A549 (cell line): ENCODE results near the gene SCGB1C1. TPM values are rescaled to one million over a fixed set of nuclear protein-coding genes. Genes with fewer than 3 reads are reported as not detected.

Source experiments
- ATAC-seq, 2 experiments: fragments of 200-7000 bp in 1 of 2; fragments of >200 bp in 1 of 2; cut with Nextera tagmentation in 1 of 2; cut with Tn5 transposase in 1 of 2; 3 replicates each; pipeline versions ENCODE4 v1.8.0 to v1.9.1; 2018 to 2020; ENCODE audit warnings: mild to moderate bottlenecking in 1 of 2, moderate library complexity in 1 of 2
- CTCF ChIA-PET: fragments of 300-600 bp; sonication (Branson Sonifier 250); formaldehyde crosslinking; extraction: SDS; loops from one replicate; lab custom pipeline; 2021; ENCODE audit warnings: antibody characterized with exemption, inconsistent platforms; lab: Yijun Ruan, JAX
- POLR2A ChIA-PET: fragments of 350-600 bp; formaldehyde crosslinking; extraction: SDS; loops from one replicate; lab custom pipeline; 2021; ENCODE audit warnings: antibody characterized with exemption, inconsistent platforms; lab: Yijun Ruan, JAX
- DNase-seq, 2 experiments: peaks; one replicate each; pipeline versions ENCODE4 v3.0.0 to v3.0.0-alpha.2; 2011 to 2016; ENCODE audit warnings: low read depth in 1 of 2, low spot score in 1 of 2
- FAIRE-seq: peaks from 2 replicates; lab custom pipeline; 2011; peaks lifted over from hg19 to GRCh38; lab: Jason Lieb, UNC
- H3K27ac ChIP-seq, 2 experiments: fragments of >200 bp; sonication (Bioruptor Twin); formaldehyde crosslinking; 3 replicates each; pipeline ENCODE4 v1.5.1; 2016 to 2017
- H3K4me1 ChIP-seq: fragments of >200 bp; sonication (Bioruptor Twin); formaldehyde crosslinking; 3 replicates; pipeline ENCODE4 v1.6.1; 2016
- H3K4me2 ChIP-seq: fragments of >200 bp; sonication (Bioruptor Twin); formaldehyde crosslinking; 3 replicates; pipeline ENCODE4 v1.6.1; 2016
- H3K4me3 ChIP-seq: fragments of >200 bp; sonication (Bioruptor Twin); formaldehyde crosslinking; 3 replicates; pipeline ENCODE4 v1.5.1; 2016
- H3K9me3 ChIP-seq: fragments of >200 bp; sonication (Bioruptor Twin); formaldehyde crosslinking; 3 replicates; pipeline ENCODE4 v1.6.1; 2016
- EHMT2 ChIP-seq: fragments of 200-600 bp; sonication (generic); IDR thresholded peaks from 2 replicates; pipeline ENCODE4 v1.6.1; 2016; ENCODE audit warnings: antibody characterized with exemption, low read depth, mild to moderate bottlenecking, moderate library complexity
- EP300 ChIP-seq, 2 experiments: fragments of >200 bp; sonication (Bioruptor Twin); formaldehyde crosslinking; IDR thresholded peaks; 2 replicates in 1 of 2; 3 replicates in 1 of 2; pipeline ENCODE4 v1.6.1; 2016 to 2017
- FOSB ChIP-seq: fragments of 250-450 bp; sonication (Bioruptor Pico); IDR thresholded peaks from 2 replicates; pipeline ENCODE4 v1.5.0; 2020; ENCODE audit warnings: mild to moderate bottlenecking, moderate library complexity
- FOXS1 ChIP-seq: fragments of 250-450 bp; sonication (Bioruptor Pico); IDR thresholded peaks from 2 replicates; pipeline ENCODE4 v1.5.0; 2020; ENCODE audit warnings: mild to moderate bottlenecking, moderate library complexity
- HOXB13 ChIP-seq: fragments of 250-450 bp; sonication (Bioruptor Pico); IDR thresholded peaks from 2 replicates; pipeline ENCODE4 v1.5.0; 2020; ENCODE audit warnings: low read depth, mild to moderate bottlenecking, moderate library complexity
- HOXB5 ChIP-seq: fragments of 250-450 bp; sonication (Bioruptor Pico); IDR thresholded peaks from 2 replicates; pipeline ENCODE4 v1.5.0; 2020; ENCODE audit warnings: mild to moderate bottlenecking, moderate library complexity
- KDM1A ChIP-seq: fragments of 200-600 bp; sonication (generic); IDR thresholded peaks from 2 replicates; pipeline ENCODE4 v1.6.1; 2016; ENCODE audit warnings: low read depth, mild to moderate bottlenecking
- NPAS2 ChIP-seq: fragments of 250-450 bp; sonication (Bioruptor Pico); IDR thresholded peaks from 2 replicates; pipeline ENCODE4 v1.8.0; 2022; ENCODE audit warnings: mild to moderate bottlenecking, moderate library complexity, borderline replicate concordance
- SREBF2 ChIP-seq: fragments of 450-650 bp; IDR thresholded peaks from 2 replicates; pipeline ENCODE4 v1.6.1; 2014; ENCODE audit warnings: mild to moderate bottlenecking, moderate library complexity
- ZC3H11A ChIP-seq: fragments of 450-650 bp; IDR thresholded peaks from 2 replicates; pipeline ENCODE4 v1.6.1; 2014; ENCODE audit warnings: antibody characterized with exemption, mild to moderate bottlenecking
- ZSCAN20 ChIP-seq: fragments of 250-450 bp; sonication (Bioruptor Pico); IDR thresholded peaks from 2 replicates; pipeline ENCODE4 v1.8.0; 2022; ENCODE audit warnings: mild to moderate bottlenecking, moderate library complexity
- WGBS: methylation state at CpG from one replicate; pipeline ENCODE4 v1.1.6; 2017; ENCODE audit errors: missing lambda C conversion rate; 5-methylcytosine and 5-hydroxymethylcytosine counted together
- polyA plus RNA-seq, 4 experiments: library from polyadenylated mRNA; depleted of rRNA in 3 of 4; stranded (reverse); fragments of >200 nt; fragmentation: RNase III in 1 of 4; extraction: RNeasy Plus Mini Kit Qiagen cat#74134 plus additional on column Dnase treatment in 1 of 4; gene quantifications; 2 replicates in 3 of 4; 3 replicates in 1 of 4; pipeline ENCODE4 v1.2.3, GENCODE V29; 2011 to 2017
- TF ChIP-seq, protein P1 (sequence below): fragments of 450-650 bp; IDR thresholded peaks from 2 replicates; pipeline ENCODE4 v1.6.1; 2014; ENCODE audit warnings: antibody characterized with exemption
- TF ChIP-seq, protein P2 (sequence below): IDR thresholded peaks from 2 replicates; pipeline ENCODE4 v1.6.1; 2012; ENCODE audit warnings: low read depth, borderline replicate concordance
- TF ChIP-seq, protein P3 (sequence below): fragments of >200 bp; sonication (Bioruptor Twin); formaldehyde crosslinking; IDR thresholded peaks from 2 replicates; pipeline ENCODE4 v1.6.1; 2016

Gene SCGB1C1
- polyA plus RNA-seq, 2 of the 4 experiments (the other 2 are of a cell fraction) = not detected

DNA sequence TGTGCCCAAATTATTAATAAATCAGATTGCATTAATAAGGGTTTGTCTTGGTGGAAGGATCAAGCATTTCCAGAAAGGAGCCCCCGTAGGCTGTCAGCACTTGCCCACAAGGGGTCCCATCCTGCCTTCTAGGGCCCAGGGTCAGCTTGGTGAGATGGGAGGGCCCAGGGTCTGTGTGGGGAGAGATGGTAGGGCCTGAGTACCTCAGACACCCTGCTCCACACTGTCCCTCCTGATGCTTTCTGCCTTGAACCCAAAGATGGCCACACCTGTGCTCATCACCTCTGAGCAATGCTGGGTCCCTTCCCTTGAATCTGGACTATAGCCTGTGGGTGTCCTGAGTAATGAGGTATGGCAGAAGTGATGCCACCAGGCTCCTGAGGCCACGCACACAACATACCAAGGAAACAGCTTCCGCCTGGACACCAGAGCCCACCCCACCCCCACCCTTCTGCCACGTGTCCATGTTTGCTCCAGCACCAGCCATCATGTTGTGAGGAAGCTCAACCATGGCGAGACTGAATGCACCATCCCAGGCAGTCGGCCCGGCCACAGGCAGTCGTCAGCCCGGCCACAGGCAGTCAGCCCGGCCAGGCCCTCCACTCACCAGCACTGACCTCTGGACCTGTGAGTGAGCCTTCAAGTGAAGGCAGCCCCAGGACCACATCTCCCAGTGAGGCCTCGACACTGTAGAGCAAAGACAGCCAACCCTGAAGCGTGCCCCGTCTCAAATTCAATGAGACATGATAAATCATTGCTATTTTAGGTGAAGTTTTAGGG, 7.5 kb downstream of the SCGB1C1 start:
- Histone ChIP-seq H3K4me2 (no peak overlapping the region), H3K4me1 (peaks cover under 1% of the 10 kb centered on the region; the same call in 1 of the 3 replicates), H3K9me3 (no peaks in the 10 kb centered on the region), H3K27ac (no peak overlapping the region), H3K4me3 (no peak overlapping the region)
- CTCF ChIA-PET = no interaction called here
- ATAC-seq (no peak), DNase-seq (no peak), FAIRE-seq (no peak)
- TF ChIP-seq FOXS1 (CRISPR knock-in tag) (no peak), HOXB5 (CRISPR knock-in tag) (no peak), NPAS2 (CRISPR knock-in tag) (no peak)
- TF ChIP-seq, protein P1, sequence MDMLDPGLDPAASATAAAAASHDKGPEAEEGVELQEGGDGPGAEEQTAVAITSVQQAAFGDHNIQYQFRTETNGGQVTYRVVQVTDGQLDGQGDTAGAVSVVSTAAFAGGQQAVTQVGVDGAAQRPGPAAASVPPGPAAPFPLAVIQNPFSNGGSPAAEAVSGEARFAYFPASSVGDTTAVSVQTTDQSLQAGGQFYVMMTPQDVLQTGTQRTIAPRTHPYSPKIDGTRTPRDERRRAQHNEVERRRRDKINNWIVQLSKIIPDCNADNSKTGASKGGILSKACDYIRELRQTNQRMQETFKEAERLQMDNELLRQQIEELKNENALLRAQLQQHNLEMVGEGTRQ = no peak
- WGBS = 100% methylated on average over 9 of the region's 13 CpGs
- POLR2A ChIA-PET = no interaction called here

DNA sequence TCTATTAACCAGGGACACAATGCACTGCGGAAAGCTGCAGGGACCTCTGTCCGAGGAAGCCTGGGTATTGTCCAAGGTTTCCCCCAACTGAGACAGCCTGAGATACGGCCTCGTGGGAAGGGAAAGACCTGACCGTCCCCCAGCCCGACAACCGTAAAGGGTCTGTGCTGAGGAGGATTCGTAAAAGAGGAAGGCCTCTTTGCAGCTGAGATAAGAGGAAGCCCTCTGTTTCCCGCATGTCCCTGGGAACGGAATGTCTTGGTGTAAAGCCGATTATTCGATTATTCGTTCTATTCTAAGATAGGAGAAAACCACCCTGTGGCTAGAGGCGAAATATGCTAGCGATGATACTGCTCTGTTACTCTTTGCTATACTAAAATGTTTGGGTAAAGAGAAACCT, 9.1 kb downstream of the SCGB1C1 start:
- no peak for TF ChIP-seq EHMT2
- H3K4me1 ChIP-seq = peaks cover 10% of the 10 kb centered on the region; the same call in 1 of the 3 replicates
- CTCF ChIA-PET = no interaction called here
- no peaks in the 10 kb centered on the region for H3K9me3 ChIP-seq
- no peak for DNase-seq
- no peak overlapping the region for H3K4me3 ChIP-seq
- no peak overlapping the region for H3K27ac ChIP-seq
- no peak overlapping the region for H3K4me2 ChIP-seq
- POLR2A ChIA-PET = no interaction called here
- WGBS = 92% methylated on average over 15 of the region's 15 CpGs
- no peak for FAIRE-seq
- no peak for ATAC-seq

DNA sequence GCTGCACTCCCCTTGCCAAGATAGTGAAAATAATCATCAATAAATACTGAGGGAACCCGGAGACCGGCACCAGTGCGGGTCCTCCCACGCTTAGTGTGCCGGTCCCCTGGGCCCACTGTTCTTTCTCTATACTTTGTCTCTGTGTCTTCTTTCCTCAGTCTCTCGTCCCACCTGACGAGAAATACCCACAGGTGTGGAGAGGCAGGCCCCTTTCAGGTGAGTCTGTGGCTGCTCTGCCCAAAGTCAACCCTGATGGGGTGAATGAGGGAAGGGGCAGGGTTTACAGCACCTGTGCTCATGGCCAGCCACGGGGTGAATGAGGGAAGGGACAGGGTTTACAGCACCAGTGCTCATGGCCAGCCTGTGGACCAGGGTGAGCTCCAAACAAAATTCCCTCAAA, 9.6 kb downstream of the SCGB1C1 start:
- no peaks in the 10 kb centered on the region for H3K9me3 ChIP-seq
- no peak for ATAC-seq
- TF ChIP-seq FOXS1 (CRISPR knock-in tag) (no peak), SREBF2 (no peak)
- TF ChIP-seq, all 56 proteins: peak for 0
- WGBS = 90% methylated on average over 8 of the region's 8 CpGs
- H3K4me2 ChIP-seq = no peak overlapping the region
- no peak for FAIRE-seq
- POLR2A ChIA-PET = no interaction called here
- CTCF ChIA-PET = no interaction called here
- H3K4me3 ChIP-seq = no peak overlapping the region
- H3K27ac ChIP-seq = no peak overlapping the region
- DNase-seq = no peak
- peaks cover 10% of the 10 kb centered on the region; the same call in 1 of the 3 replicates for H3K4me1 ChIP-seq

DNA sequence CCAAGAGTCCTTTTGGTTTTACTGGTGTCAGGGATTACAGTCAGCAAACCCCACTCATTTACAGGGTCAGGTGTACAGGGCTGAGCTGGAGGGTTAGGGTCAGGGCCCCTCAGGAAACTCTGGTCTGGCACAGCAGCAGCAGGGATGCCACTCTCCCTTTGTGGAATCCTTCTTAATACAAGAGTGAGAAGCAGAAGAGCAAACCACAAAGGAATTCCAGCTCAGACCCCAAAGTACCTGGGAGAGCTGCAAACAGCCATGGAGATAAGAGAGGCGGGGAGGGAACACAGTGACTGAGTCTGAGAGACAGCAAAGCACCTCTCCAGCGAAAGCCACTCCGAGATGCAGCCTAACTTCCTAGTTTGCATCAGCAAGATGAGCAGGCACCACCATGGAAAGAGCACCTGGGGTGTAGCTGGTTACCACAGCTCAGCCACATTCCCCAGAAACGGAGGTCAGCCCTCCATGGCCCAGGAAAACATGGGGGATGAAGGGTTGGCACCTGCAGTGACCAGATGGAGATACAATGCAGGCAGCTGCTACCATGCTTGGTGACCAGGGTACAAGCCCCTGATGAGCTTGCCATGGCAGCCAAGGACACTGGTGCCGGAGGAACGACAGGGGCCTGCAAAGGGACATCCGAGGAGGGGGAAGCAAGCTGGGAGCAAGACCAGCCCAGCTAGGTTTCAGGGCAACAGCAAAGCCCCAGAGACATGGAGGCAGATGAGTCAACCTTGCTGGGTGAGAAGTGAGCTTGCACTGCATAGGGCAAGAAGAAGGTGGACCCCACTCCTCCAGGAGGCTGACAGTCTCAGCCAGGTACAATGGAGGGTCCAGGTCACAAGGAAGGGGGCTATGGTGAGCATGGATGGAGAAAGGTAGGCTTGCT, 10.4 kb downstream of the SCGB1C1 start:
- FAIRE-seq (no peak), DNase-seq (no peak), ATAC-seq (no peak)
- no peak overlapping the region for H3K4me2 ChIP-seq
- WGBS = 95% methylated on average over 6 of the region's 7 CpGs
- ChIA-PET POLR2A (no interaction called here), CTCF (interaction anchor here (1.4 kb wide), 1 partner anchor 25 kb away, joined by 3 read pairs; no protein-coding TSS in a partner anchor)
- no peak overlapping the region for H3K4me3 ChIP-seq
- no peaks in the 10 kb centered on the region for H3K9me3 ChIP-seq
- H3K4me1 ChIP-seq = peaks cover 10% of the 10 kb centered on the region; the same call in 1 of the 3 replicates
- TF ChIP-seq ZSCAN20 (CRISPR knock-in tag) (no peak), EP300 (IDR thresholded peaks at IDR 0.05) (no peak), HOXB13 (CRISPR knock-in tag) (no peak), FOSB (CRISPR knock-in tag) (no peak), KDM1A (no peak), ZC3H11A (no peak)
- TF ChIP-seq, protein P2, sequence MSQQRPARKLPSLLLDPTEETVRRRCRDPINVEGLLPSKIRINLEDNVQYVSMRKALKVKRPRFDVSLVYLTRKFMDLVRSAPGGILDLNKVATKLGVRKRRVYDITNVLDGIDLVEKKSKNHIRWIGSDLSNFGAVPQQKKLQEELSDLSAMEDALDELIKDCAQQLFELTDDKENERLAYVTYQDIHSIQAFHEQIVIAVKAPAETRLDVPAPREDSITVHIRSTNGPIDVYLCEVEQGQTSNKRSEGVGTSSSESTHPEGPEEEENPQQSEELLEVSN = no peak
- TF ChIP-seq, protein P3, sequence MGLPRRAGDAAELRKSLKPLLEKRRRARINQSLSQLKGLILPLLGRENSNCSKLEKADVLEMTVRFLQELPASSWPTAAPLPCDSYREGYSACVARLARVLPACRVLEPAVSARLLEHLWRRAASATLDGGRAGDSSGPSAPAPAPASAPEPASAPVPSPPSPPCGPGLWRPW = no peak
- no peak overlapping the region for H3K27ac ChIP-seq
